ENCODE results near the gene ALOX15.

DNA sequence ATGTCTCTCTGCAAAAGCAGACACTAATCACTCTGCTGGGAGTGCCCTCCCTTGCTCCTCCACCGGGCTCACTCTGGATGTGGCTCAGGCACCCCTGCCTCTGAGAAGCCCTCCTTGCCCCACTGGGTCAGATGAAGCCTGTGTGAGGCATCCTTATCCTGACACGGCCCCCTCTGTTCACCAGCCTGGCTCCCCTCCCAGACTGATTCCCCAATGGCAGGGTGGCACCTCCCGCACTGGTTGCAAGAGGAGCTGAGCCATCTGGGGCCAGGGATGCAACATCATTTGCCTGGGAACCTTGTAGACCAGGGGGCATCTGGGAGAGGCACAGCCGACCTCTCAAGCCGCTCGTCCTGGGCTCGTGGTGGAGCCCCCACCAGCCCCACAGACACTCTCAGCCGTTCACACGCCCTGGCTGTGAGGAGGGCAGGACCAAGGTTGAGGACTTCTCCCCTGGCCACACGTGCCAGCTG lies 50.5 kb downstream of the ALOX15 start:
- TF ChIP-seq POLR2A (IDR thresholded peaks at IDR 0.05; ENCODE audit: low read length): no peak
- TF ChIP-seq GATA1 (IDR thresholded peaks at IDR 0.05; ENCODE audit: low read depth, low read length): no peak

All from erythroblast (primary cell).